GM19468 (cell line): ENCODE measurements around the gene ACADVL.
"Not testable (repeated sequence)": the region's sequence is repeated elsewhere in the genome, so short reads cannot be mapped to it uniquely, and the experiment has no call there.

Experiments used
- ATAC-seq: cut with Tn5 transposase; IDR thresholded peaks from one replicate; pipeline ENCODE4 v1.9.1; 2021; ENCODE audit warnings: mild to moderate bottlenecking, moderate library complexity, moderate number of reproducible peaks; ENCODE audit not compliant: unreplicated experiment; ENCODE audit errors: extremely low read depth

The ACADVL gene

GRCh38 chr17:7219812-7220592 is at the start of gene ACADVL, which contains the start of gene DLG4:
Gene ACADVL, plus strand, starts transcription at chr17:7219938. Its CDS starts 47 bp downstream, at chr17:7219985.
Gene DLG4, minus strand, starts transcription at chr17:7219836.
- no peak for ATAC-seq

- ATAC-seq, result not testable (repeated sequence)
Measured at GRCh38 chr17:7172522-7173191, 47.1 kb upstream of the ACADVL start.

DNA sequence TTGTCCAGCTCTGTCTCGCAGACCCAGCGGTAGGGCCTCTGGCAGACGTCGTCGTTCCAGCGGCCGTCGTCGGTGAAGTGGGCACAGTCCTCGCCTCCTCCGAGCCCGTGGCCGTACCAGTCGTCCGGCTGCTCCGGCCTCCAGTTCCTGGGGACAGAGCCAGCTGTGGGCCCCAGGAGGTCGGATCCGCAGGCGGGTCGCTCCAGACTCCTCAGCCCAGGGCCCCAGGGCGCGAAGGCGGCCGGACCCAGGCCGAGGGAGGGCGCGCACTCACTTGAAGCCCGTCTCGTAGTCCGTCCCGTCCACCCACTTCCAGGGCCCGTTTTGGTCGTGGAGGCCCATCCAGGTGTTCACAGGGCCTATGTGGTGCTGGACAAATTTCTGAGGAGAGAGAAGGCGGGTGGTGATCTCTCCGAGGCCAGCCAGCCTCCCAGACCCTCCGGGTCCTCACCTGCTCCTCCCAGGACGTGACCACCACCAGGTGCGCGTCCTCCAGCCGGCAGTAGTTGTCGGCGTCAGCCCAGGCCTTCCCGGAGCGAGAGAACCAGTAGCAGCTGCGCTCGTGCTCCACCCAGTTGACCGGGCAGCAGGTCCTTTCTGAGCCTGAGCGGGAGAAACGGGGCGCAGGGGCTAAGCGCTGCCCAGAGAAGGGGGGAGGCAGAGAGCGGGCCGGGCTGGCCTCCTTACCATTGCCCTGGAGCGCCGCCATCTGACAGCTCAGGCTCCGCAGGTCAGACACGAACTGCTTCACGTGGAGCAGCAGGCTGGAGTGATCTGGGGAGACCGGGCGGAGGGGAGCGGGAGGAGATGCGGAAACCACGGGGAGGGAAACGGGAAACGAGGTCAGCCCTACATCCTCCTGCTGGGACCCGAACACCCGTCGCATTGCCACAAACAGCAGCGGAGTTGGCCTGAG is 45.8 kb upstream of the ACADVL start:
- ATAC-seq, result no peak

DNA sequence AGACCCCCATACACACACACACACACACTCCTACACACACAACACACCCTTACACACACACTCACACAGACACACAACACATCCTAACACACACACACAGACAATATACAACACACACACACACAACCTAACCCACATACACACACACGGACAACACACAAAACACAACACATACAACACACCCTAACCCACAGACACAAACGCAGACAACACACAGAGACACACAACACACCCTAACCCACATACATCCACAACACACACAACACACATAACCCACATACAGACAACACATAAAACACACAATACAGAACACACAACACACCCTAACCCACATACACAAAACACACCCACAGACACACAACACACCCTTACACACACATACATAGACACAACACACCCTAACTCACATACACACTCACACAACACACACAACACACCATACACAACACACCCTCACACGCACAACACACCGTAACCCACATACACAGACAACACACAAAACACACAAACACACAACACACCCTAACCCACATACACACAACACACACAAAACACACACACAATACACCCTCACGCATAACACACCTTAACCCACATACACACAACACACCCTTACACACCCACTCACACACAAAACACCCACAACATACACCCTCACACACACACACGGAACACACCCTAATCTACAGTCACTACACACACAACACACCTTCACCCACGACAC is 45.0 kb upstream of the ACADVL start:
- no peak for ATAC-seq

- ATAC-seq, result no peak
Measured at GRCh38 chr17:7175330-7175733, 44.4 kb upstream of the ACADVL start.

DNA sequence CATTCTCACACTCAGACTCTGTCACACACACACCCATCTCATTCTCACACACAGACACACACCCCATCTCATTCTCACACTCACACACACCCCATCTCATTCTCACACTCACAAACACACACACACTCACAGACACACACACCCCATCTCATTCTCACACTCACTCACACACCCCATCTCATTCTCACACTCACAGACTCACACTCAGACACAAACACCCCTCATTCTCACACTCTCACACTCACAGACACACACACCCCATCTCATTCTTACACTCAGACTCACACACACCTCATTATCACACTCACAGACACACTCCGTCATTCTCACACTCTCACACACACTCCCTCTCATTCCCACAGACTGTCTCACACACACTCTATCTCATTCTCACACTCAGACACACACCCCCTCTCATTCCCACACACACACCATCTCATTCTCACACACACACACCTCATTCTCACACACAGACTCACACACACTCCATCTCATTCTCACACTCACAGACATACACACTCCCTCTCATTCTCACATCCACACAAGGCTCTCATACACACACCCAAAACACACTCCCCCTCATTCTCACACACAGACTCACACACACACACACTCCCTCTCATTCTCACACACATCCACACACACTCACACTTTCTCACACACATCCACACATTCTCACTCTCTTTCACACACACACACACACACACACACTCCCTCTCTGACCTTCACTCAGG is 43.5 kb upstream of the ACADVL start:
- no peak for ATAC-seq

- no peak for ATAC-seq
Measured at GRCh38 chr17:7176841-7177190, 42.9 kb upstream of the ACADVL start.

DNA sequence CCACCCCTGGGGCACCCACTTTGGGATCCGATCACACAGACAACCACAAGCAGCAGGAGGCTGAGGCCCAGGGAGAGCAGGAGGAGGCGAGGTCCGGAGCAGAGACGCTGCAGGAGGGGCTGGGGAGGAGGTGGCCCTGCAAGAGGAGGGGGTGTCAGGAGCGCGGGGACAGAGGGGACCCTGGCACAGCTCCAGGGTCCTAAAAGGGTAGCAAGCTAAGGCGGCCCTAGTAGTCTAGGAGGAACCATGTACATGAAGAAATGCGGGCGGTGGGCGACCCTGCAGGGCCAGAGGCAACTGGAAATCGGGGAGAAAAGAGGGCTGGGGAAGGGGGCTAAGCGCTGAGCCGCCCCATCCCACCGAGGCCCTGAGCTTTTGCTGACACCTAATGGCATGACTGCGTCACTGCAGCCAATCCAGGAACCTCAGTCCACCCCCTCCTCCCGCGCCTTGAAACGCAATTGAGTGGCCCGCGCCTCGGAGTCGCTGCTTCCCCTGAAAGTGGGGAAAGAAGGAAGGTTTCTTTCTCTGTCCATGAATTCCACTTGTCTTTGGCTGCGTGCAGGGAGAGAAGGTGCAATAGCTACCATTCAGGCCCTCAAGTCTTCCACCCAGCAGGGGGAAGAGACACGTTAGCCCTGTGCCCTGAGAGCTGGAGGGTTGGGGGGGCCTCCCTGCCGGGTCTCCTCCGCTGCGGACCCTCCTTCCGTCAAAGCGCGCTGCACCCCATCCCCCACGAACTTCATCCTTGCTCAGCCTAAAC is 42.4 kb upstream of the ACADVL start:
- ATAC-seq, result no peak

DNA sequence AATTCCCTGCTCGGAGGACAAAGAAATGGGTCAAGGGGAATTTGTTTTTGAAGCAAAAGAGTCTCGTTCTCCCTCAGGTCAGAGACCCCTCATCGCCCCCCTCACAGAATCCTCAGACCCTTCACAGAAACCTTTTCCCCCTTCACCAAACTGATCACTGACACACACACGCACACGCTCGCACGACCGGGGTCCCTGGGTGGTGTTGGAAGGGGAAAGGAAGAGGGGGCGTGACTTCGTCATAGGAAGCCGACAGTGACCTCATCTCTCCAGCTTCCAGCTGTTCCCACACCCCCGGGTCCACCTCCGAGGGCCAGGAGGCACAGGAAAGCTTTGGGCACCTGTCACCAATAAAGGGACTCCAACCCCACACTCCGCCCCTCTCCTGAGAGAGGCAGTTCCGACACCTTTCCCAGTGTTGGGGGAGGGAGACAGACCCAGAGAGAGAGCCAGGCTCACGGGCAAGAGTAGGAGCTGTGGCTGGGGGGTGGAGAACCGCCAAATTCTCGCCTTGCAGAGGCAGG is 41.7 kb upstream of the ACADVL start:
- ATAC-seq, result no peak

GRCh38 chr17:7178973-7179316 is 40.8 kb upstream of the ACADVL start:
- ATAC-seq, result no peak

GRCh38 chr17:7179317-7180254 is 40.2 kb upstream of the ACADVL start, which contains the start of gene ASGR1:
Gene ASGR1, minus strand, starts transcription at chr17:7179370. Its CDS starts 807 bp downstream, at chr17:7178563.
- no peak for ATAC-seq

DNA sequence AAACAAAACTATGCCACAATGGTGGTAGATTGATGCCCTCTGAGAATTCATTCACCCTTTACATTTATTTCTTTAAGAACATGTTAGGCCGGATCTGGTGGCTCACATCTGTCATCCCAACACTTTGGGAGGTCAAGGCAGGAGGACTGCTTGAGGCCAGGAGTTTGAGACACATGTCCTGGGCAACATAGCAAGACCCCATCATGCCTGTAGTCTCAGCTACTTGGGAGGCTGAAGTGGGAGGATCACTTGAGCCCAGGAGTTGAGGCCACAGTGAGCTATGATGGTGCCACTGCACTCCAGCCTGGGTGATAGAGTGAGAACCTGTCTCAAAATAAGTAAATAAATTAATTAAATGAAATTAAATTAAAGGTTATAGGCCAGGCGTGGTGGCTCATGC is 37.6 kb upstream of the ACADVL start:
- ATAC-seq, result not testable (repeated sequence)

- no peak for ATAC-seq
Measured at GRCh38 chr17:7183433-7184090, 36.2 kb upstream of the ACADVL start.

DNA sequence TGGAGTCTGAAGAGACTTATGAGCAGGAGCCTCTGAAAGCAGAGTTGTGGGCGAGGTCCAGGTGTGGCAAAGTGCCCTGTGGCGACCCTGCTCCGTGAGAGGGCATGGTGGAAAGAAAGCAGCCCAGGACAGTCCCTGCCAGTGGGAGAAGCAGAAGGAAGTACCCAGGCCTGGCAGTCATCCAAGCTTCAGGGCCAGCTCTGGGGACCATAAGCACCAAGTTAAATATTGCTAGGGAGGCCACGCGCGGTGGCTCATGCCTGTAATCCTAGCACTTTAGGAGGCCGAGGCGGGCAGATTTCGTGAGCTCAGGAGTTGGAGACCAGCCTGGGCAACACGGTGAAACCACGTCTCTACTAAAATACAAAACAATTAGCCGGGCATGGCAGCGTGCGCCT is 35.6 kb upstream of the ACADVL start:
- ATAC-seq, result no peak

DNA sequence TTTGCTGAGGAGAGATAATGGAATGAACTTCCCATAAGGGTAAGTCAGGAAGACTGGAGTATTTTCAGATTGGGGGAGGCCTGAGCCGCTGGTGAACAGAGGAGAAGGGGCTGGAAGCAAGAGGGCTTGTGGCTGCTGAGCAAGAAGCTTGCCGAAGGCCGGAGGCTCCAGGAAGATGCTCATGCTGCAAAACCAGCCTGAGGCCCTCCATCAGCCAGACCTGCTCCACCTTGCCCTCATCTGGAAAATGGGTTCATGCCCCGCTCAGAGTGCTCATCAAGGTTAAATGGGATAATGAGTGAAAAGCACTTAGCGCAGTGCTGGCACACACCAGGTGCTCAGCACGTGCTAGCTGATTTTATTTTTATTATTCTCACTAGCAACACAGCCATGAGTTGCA is 35.1 kb upstream of the ACADVL start:
- ATAC-seq, result no peak

- ATAC-seq, result no peak
Measured at GRCh38 chr17:7186241-7186640, 33.5 kb upstream of the ACADVL start.
